SU-DHL-6 (cell line): Measurements from ENCODE around the gene UBAC2.

Experiments used
- H2AFZ ChIP-seq: fragments of 200-600 bp; sonication (generic); 2 replicates; pipeline ENCODE4 v1.6.1; 2014; ENCODE audit warnings: low read depth, mild to moderate bottlenecking, moderate library complexity, mixed read lengths, antibody characterized with exemption, low read length; ENCODE audit not compliant: severe bottlenecking
- H3F3A ChIP-seq: fragments of 200-600 bp; shearing (Covaris generic); 2 replicates; pipeline ENCODE4 v1.6.0; 2016; ENCODE audit warnings: antibody characterized with exemption, mild to moderate bottlenecking; ENCODE audit not compliant: insufficient read depth
- H3K27ac ChIP-seq: fragments of 200-600 bp; sonication (generic); 2 replicates; pipeline ENCODE4 v1.5.1; 2016; ENCODE audit warnings: low read depth, mild to moderate bottlenecking, low read length, moderate library complexity, mixed read lengths
- H3K27me3 ChIP-seq: fragments of 200-600 bp; sonication (generic), shearing (Covaris generic); 2 replicates; pipeline ENCODE4 v1.6.0; 2014; ENCODE audit warnings: mild to moderate bottlenecking, low read length
- H3K36me3 ChIP-seq: fragments of 200-600 bp; sonication (generic); 2 replicates; pipeline ENCODE4 v1.6.1; 2014; ENCODE audit warnings: mild to moderate bottlenecking, low read length, mixed read lengths
- H3K4me2 ChIP-seq: fragments of 300-600, 200-600 bp; shearing (Covaris generic), sonication (generic); 2 replicates; pipeline ENCODE4 v1.6.0; 2014; ENCODE audit warnings: low read length, low read depth, mild to moderate bottlenecking; ENCODE audit not compliant: poor library complexity, severe bottlenecking
- H3K4me3 ChIP-seq: fragments of 200-600 bp; sonication (generic); 2 replicates; pipeline ENCODE4 v1.5.1; 2014; ENCODE audit warnings: antibody characterized with exemption, low read length, mild to moderate bottlenecking, mixed read lengths; ENCODE audit not compliant: insufficient read depth, poor library complexity, severe bottlenecking
- H3K79me2 ChIP-seq: fragments of 200-600 bp; sonication (generic); 2 replicates; pipeline ENCODE4 v1.6.1; 2014; ENCODE audit warnings: mild to moderate bottlenecking, low read length, moderate library complexity; ENCODE audit not compliant: insufficient read depth
- H3K9ac ChIP-seq: fragments of 200-600 bp; sonication (generic); 2 replicates; pipeline ENCODE4 v1.7.0; 2014; ENCODE audit warnings: mild to moderate bottlenecking, low read length
- H3K9me2 ChIP-seq: fragments of 200-600 bp; sonication (generic); replicated peaks from 2 replicates; pipeline ENCODE4 v1.6.1; 2014; ENCODE audit warnings: low read length; ENCODE audit not compliant: insufficient read depth
- H3K9me3 ChIP-seq: fragments of 200-600 bp; sonication (generic); 2 replicates; pipeline ENCODE4 v1.6.1; 2014; ENCODE audit warnings: low read length, mixed read lengths; ENCODE audit not compliant: insufficient read depth
- H4K20me1 ChIP-seq: fragments of 200-600 bp; sonication (generic); 2 replicates; pipeline ENCODE4 v1.6.1; 2014; ENCODE audit warnings: low read depth, mild to moderate bottlenecking, antibody characterized with exemption, low read length, moderate library complexity, mixed read lengths
- EZH2phosphoT487 ChIP-seq: fragments of 200-600 bp; sonication (generic), shearing (Covaris generic); conservative IDR thresholded peaks from 2 replicates; pipeline ENCODE4 v1.6.1; 2018; ENCODE audit warnings: mild to moderate bottlenecking, antibody characterized with exemption, low read length, moderate library complexity, mixed read lengths
- TF ChIP-seq, protein P1 (sequence below): fragments of 200-600 bp; sonication (generic); IDR thresholded peaks from one replicate; pipeline ENCODE4 v1.5.1; 2017; ENCODE audit warnings: antibody characterized with exemption, mild to moderate bottlenecking, low read length, moderate library complexity; ENCODE audit not compliant: insufficient read depth, poor library complexity, severe bottlenecking

Gene UBAC2

DNA sequence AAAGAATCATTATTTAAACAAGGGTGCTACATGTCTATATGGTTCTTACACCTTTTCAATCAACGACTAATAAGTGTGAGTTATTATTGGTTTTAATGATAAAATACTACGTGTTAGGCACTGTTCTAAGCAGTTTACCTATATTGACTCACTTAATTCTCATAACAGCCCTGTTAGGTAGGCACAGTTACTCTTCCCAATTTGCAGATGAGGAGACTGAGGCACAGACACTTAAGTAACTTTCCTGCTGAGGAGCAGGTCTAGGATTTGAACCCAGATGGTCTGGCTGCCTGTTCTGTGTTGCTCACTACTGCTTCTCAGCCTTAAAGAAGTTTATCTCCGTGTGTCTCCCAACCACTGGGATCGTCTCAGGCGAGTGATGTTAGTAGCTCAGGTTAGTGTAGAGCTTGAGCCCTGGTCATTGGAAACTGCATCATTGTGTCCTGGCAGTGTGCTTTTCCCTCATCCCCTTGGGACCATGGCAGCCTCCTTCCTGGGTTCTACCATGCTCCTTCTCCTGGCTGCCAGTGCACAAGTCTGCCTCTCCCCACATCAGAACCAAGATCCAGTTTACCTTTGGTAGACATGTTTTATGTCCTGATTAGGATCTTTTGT, 10.9 kb downstream of the UBAC2 start:
- H3K9me3 ChIP-seq: no peaks in the 10 kb centered on the region
- H3K27ac ChIP-seq: no peak overlapping the region
- no peak overlapping the region for H3K9ac ChIP-seq
- TF ChIP-seq, protein P1, sequence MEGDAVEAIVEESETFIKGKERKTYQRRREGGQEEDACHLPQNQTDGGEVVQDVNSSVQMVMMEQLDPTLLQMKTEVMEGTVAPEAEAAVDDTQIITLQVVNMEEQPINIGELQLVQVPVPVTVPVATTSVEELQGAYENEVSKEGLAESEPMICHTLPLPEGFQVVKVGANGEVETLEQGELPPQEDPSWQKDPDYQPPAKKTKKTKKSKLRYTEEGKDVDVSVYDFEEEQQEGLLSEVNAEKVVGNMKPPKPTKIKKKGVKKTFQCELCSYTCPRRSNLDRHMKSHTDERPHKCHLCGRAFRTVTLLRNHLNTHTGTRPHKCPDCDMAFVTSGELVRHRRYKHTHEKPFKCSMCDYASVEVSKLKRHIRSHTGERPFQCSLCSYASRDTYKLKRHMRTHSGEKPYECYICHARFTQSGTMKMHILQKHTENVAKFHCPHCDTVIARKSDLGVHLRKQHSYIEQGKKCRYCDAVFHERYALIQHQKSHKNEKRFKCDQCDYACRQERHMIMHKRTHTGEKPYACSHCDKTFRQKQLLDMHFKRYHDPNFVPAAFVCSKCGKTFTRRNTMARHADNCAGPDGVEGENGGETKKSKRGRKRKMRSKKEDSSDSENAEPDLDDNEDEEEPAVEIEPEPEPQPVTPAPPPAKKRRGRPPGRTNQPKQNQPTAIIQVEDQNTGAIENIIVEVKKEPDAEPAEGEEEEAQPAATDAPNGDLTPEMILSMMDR: no peak
- TF ChIP-seq EZH2phosphoT487: no peak
- peaks cover 85% of the 10 kb centered on the region for H3K79me2 ChIP-seq
- no peak overlapping the region for H3K4me3 ChIP-seq
- H3F3A ChIP-seq: no peaks in the 10 kb centered on the region
- no peak overlapping the region for H2AFZ ChIP-seq
- no peaks in the 10 kb centered on the region for H3K9me2 ChIP-seq
- H3K27me3 ChIP-seq: no peaks in the 10 kb centered on the region
- H4K20me1 ChIP-seq: peaks cover 18% of the 10 kb centered on the region; the same call in 1 of the 2 replicates
- no peaks in the 10 kb centered on the region for H3K36me3 ChIP-seq
- no peak overlapping the region for H3K4me2 ChIP-seq

DNA sequence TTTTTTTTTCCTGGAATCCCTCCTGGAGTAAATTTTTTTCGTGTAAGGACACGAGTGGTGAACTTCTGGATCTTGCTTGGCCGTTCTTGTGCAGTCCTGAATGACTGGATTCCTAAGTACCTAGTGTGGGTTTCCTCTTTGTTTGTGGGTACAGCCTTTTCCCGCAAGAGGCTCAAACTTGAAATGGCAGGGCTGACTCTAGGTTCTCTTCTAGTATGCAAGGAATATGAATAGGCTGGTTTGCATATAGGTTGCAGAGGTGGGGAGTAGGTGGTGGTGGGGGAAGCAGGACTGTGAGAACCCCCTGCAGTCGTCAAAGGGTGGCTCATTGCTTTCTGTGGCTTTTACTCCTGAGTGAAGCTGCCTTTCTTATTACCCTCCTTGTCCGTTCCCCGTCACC, 13.6 kb downstream of the UBAC2 start:
- Histone ChIP-seq H3K4me3 (no peak overlapping the region), H4K20me1 (peaks cover 21% of the 10 kb centered on the region), H3K9ac (no peak overlapping the region), H3K27me3 (no peaks in the 10 kb centered on the region), H3K4me2 (no peak overlapping the region), H3K36me3 (no peaks in the 10 kb centered on the region), H3F3A (no peaks in the 10 kb centered on the region), H3K27ac (no peak overlapping the region), H3K79me2 (peaks cover 77% of the 10 kb centered on the region), H2AFZ (no peak overlapping the region), H3K9me3 (no peaks in the 10 kb centered on the region), H3K9me2 (no peaks in the 10 kb centered on the region)
- TF ChIP-seq EZH2phosphoT487: no peak
- TF ChIP-seq, protein P1: no peak

DNA sequence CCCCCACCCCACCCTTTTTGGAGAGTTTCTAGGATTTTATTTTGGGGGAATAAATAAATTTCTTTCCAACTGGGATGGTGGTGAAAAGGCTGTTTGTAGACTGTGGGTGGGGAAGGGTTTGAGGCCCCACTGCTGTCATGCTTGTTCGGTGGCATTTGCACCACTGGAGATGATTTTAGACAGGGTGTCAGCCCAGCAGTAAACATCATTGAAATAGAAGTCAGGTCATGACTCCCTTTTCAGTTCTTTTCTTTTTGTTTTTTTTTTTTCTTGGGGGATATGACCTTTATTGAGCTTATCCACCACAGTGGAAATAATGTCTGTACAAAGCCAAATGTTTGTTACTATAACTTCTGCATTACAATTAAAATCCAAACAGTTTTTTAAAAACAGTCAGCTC, 14.1 kb downstream of the UBAC2 start:
- Histone ChIP-seq H3K27ac (no peak overlapping the region), H2AFZ (no peak overlapping the region), H3K36me3 (no peaks in the 10 kb centered on the region), H3K9me2 (no peaks in the 10 kb centered on the region), H3K9ac (no peak overlapping the region), H3F3A (no peaks in the 10 kb centered on the region), H3K4me3 (no peak overlapping the region), H3K79me2 (peaks cover 77% of the 10 kb centered on the region), H3K4me2 (no peak overlapping the region), H3K9me3 (no peaks in the 10 kb centered on the region), H3K27me3 (no peaks in the 10 kb centered on the region), H4K20me1 (peaks cover 26% of the 10 kb centered on the region)
- no peak for TF ChIP-seq EZH2phosphoT487
- TF ChIP-seq, protein P1: no peak
